Measurements from ENCODE around the gene ISOC2. TPM values are rescaled to one million over a fixed set of nuclear protein-coding genes. Genes with fewer than 3 reads are reported as not detected.

The ISOC2 gene
- total and polyA plus RNA-seq, 9 of the 15 experiments (the other 6 are each of a cell fraction or from before 2014, with no cell fraction given): 1.2 to 229 (median 58.3) TPM

- no peak for ATAC-seq
- H4K20me1 ChIP-seq (replicated peaks; ENCODE audit: control insufficient read depth, insufficient read depth, low read length): peaks cover 4% of the 10 kb centered on the region; the same call in 1 of the 2 replicates
- FAIRE-seq: peak; percentile 6
- no peaks in the 10 kb centered on the region for H3K36me3 ChIP-seq (ENCODE audit: control insufficient read depth, insufficient read depth, low read length)
- no peak overlapping the region for H2AFZ ChIP-seq (ENCODE audit: low read depth, low read length)
- H3K9ac ChIP-seq (ENCODE audit: insufficient read depth in 1 of 2, low read depth in 2 of 2, low read length in 2 of 2): no peak overlapping the region
- DNase-seq (ENCODE audit: extremely low read depth in 1 of 4, low spot score in 3 of 4): no peak
- H3K79me2 ChIP-seq (ENCODE audit: control insufficient read depth, insufficient read depth, low read length): no peaks in the 10 kb centered on the region
- no peaks in the 10 kb centered on the region for H3K9me1 ChIP-seq (ENCODE audit: control insufficient read depth, insufficient read depth, low read length)
- BruUV-seq (replicated peaks): no TSS peak
- no peak overlapping the region for H3K4me3 ChIP-seq
- intact Hi-C loops (cut with micrococcal nuclease) (no loop called here), in situ Hi-C loops (cut with MboI) (loop anchor here (25.0 kb wide), 1 partner anchor 770 kb away; the partner anchor contains the start of gene LILRB4)
- no peaks in the 10 kb centered on the region for H3K9me3 ChIP-seq (replicated peaks; ENCODE audit: control insufficient read depth, insufficient read depth, low read depth, low read length)
- peaks cover 0 to 13% of the 10 kb centered on the region in 2 experiments; a peak in 2 of 5 replicates for H3K27me3 ChIP-seq (ENCODE audit: control insufficient read depth in 2 of 2, insufficient read depth in 2 of 2, low read length in 2 of 2)
- no peak overlapping the region for H3K27ac ChIP-seq (ENCODE audit: extremely low read depth, low read depth, low read length)
- peaks cover 0 to 12% of the 10 kb centered on the region in 2 experiments; a peak in 2 of 5 replicates for H3K4me1 ChIP-seq (replicated peaks in 1 of 2; ENCODE audit: control insufficient read depth in 2 of 2, insufficient read depth in 2 of 2, low read length in 2 of 2)
- CTCF ChIA-PET (ENCODE audit: low intra/inter-chr PET ratio): no interaction called here
- 25% methylated on average over 14 of the region's 14 CpGs for WGBS (ENCODE audit: insufficient coverage, low coverage, missing lambda C conversion rate)
- no peak overlapping the region for H3K4me2 ChIP-seq (ENCODE audit: insufficient read depth, low read length)
- POLR2A ChIA-PET: no interaction called here
- no peak for TF ChIP-seq USF1 (CRISPR knock-in tag; IDR thresholded peaks at IDR 0.05)
- TF ChIP-seq DACH1 (IDR thresholded peaks at IDR 0.05; ENCODE audit: partially characterized antibody): no peak
- TF ChIP-seq E2F3 (CRISPR knock-in tag; IDR thresholded peaks at IDR 0.05): no peak
- TF ChIP-seq POLR3A (IDR thresholded peaks at IDR 0.05; ENCODE audit: borderline replicate concordance, extremely low read depth, insufficient read depth, insufficient read length): no peak
- no peak for TF ChIP-seq TCF3 (CRISPR knock-in tag; IDR thresholded peaks at IDR 0.05)
- no peak for TF ChIP-seq ZBTB33 (CRISPR knock-in tag; IDR thresholded peaks at IDR 0.05)
- TF ChIP-seq, protein P1, sequence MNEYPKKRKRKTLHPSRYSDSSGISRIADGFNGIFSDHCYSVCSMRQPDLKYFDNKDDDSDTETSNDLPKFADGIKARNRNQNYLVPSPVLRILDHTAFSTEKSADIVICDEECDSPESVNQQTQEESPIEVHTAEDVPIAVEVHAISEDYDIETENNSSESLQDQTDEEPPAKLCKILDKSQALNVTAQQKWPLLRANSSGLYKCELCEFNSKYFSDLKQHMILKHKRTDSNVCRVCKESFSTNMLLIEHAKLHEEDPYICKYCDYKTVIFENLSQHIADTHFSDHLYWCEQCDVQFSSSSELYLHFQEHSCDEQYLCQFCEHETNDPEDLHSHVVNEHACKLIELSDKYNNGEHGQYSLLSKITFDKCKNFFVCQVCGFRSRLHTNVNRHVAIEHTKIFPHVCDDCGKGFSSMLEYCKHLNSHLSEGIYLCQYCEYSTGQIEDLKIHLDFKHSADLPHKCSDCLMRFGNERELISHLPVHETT (CRISPR knock-in tag; conservative IDR thresholded peaks at IDR 0.05 in 1 of 2, IDR thresholded peaks at IDR 0.05 in 1 of 2): no peak
- TF ChIP-seq CREM (IDR thresholded peaks at IDR 0.05; ENCODE audit: low read depth): peak; percentile 93
- 0 out of 2 replicates have a peak, but pooled peaks have one; percentile 42 for TF ChIP-seq ZBTB12 (CRISPR knock-in tag; IDR thresholded peaks at IDR 0.05)
Measured at GRCh38 chr19:55432241-55432959, 29.0 kb downstream of the ISOC2 start.
